NCI-H2196 treated with DMSO at 0.1 percent for 48 hours (cell line): ENCODE data around the gene NPPA.
"Not testable (repeated sequence)": the region's sequence is repeated elsewhere in the genome, so short reads cannot be mapped to it uniquely, and the experiment has no call there.

Experiments used
- DNase-seq: peaks from one replicate; lab custom pipeline; 2025; ENCODE audit not compliant: unreplicated experiment; lab: John Stamatoyannopoulos, UW

The NPPA gene

GRCh38 chr1:11817192-11817591, 30.4 kb downstream of the NPPA start:
- DNase-seq: no peak

- no peak for DNase-seq
Measured at GRCh38 chr1:11813021-11813420, 34.6 kb downstream of the NPPA start.

GRCh38 chr1:11807133-11807532, 40.5 kb downstream of the NPPA start:
- no peak for DNase-seq

GRCh38 chr1:11806307-11806936, 41.2 kb downstream of the NPPA start:
- peak; percentile 84 for DNase-seq

DNA sequence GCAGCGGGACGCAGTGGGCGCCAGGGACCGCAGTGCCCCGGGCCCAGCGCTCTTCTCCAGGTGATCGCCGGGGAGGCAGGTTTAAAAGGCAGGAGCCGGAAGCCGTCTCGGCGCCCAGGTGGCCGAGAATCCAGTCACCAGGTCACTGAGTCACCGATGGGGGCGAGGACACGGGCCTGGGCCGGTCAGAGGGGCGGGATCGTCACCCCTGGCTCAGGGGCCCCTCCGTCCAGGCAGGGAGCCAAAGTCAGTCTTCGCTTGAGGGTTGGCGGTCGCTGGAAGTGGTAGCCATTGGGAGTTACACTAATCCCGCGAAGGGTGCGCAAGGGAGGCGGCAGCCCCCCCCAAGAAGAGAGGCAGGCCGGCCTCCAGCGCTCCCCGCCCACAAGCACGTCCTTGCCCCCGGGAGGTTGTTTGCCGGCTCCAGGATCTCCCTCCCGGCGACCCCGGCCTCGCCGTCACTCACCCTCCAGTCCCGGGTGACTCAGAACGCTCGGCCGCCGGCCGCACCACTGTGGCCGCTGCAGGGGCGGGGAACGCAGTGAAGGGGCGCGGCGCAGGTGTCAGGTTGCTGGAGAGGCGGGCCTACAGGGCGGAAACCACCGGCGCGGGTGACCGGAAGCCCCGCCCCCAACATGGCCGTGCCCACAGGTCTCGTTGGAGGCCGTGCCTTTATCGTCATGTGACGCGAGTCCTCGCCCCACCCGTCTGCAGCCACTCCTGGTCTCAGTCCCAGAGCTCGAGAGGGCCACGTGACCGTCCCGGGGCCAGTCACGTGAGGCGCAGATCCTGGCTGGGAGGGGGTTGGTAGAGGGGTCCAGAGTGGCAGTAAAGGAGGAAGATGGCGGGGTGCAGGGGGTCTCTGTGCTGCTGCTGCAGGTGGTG, 41.9 kb downstream of the NPPA start, which contains the start of the genes CLCN6 and MTHFR:
CLCN6 (plus strand) TSS at position 770 of the 885 bp plus-strand sequence; CDS start at position 842, 72 bp downstream.
MTHFR (minus strand) TSS at position 543 of the 885 bp plus-strand sequence. CDS start 2,848 bp downstream, outside the sequence.
- peak; percentile 98 for DNase-seq

GRCh38 chr1:11804666-11805421, 42.7 kb downstream of the NPPA start:
- peak; percentile 52 for DNase-seq

- not testable (repeated sequence) for DNase-seq
Measured at GRCh38 chr1:11803924-11804665, 43.5 kb downstream of the NPPA start.

DNA sequence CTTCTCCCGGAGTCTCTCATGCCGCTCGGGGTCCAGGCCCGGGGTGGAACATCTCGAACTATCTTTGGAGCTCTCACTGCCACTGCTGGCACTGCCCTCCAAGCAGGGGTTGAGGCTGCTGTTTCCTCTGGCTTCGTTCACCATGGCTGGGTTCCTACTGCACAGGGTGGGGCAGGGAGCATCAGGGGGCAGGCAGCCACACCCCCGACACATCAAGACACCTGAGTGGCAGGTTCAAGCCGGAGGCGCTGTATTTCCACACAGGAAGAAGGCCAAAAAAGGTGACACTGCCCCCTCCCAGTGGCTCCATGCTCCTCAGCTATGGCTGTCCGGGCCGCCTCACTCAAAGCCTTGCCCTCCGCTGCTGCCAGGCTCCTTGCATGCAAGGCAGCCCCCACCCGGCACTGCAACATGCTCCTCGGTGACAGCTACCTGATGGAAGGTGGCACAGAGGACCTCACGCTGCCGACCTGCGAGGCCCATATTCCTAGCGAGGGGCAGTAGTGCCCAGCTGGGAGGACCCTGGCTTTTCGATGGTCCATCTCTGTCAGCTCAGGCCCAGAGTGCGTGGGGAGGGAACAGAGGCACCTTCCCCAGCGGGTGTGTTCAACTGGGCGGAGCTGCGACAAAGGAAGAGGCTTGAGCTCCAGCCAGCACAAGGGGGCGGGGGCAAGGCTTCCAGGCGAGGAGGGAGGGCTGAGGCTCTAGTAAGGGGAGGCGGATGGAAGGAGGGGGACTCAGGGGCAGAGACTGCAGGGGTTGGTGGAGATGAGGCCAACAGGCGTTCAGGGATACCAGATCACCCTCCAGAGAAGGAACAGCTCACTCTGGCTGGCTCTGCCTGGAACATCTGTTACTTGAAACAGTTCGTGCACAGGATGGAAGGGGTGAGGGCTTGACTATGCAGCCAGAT, 44.4 kb downstream of the NPPA start:
- DNase-seq: peak; percentile 80

- DNase-seq: no peak
Measured at GRCh38 chr1:11802616-11802972, 45.0 kb downstream of the NPPA start.

DNA sequence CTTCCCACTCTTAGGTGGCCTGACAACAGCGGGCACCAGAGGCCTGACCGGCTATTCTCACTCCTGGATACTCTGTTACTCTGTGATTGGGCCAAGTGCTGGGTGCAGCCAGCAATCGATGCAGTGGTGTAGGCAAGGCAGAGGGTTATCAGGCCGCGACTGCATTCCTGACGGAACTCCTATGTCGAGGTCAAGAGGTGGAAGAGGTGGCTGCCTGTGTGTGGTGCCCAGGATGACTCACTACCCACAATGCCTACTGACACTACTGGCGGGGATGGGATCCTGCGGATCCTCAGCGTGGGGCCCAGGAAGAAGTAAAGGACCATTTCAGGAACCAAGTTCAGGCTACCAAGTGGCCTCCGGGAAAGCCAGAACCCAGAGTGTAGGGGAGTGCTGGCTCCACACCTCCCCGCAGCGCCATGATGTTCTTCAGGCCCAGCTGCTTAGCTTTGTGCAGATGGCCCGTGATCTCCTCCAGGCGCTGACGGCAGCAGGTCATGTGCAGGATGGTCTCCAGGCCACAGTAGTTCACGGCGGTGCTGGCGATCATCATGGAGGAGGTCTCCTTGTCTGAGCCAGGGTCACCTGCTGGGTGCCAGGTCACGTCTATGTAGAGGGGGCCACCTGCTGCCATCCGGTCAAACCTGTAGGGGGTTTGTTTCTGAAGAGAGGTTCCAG, 46.7 kb downstream of the NPPA start:
- DNase-seq: no peak

DNA sequence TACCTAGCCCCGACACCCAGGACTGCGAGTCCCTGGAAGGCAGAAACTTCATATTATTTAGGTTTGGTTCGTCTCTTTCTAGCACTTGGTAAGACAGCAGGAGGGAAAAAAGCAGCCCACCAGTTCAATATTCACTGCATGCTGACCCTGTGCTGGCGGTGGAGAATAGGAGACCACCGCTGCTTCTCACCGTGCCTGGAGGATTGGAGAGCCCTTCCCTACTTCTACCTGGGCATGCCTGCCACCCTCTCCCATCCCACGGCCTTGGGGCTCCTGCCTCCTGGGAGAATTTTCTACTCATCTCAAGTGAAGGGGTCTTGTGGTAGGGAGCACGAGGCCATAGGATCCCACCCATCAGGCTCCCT, 47.2 kb downstream of the NPPA start:
- DNase-seq: no peak

GRCh38 chr1:11799896-11800295, 47.7 kb downstream of the NPPA start:
- DNase-seq: no peak

DNA sequence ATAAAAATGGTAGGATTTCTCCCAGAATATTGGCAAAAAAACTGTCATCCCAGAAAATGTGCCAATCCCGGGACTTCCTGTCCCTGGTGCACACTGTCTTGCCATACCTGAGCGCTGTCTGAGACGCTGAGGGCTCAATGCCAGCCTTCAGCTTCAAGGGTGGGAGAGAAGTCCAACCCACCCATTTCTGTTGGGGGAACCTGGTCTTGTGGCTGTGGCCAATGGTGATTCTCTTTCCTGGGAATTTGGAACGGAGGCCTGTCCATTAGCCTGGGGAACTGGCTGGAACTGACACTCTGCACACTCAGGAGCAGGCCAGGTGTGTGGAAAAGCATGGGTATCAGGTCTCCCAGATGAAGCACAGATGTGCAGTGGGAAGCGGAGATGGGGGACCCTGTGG, 48.5 kb downstream of the NPPA start:
- DNase-seq: no peak

- DNase-seq: no peak
Measured at GRCh38 chr1:11797525-11798216, 49.9 kb downstream of the NPPA start.

- DNase-seq: no peak
Measured at GRCh38 chr1:11796036-11796828, 51.4 kb downstream of the NPPA start.
